ENCODE results near the gene GALNT10.

GRCh38 chr5:154341620-154342019 is 151.1 kb downstream of the GALNT10 start:
- no peak for TF ChIP-seq ZFX (IDR thresholded peaks at IDR 0.05; ENCODE audit: borderline replicate concordance)
- TF ChIP-seq CTCF (IDR thresholded peaks at IDR 0.05), result no peak
